Measurements from ENCODE around the gene VN1R4.

VN1R4 gene

DNA sequence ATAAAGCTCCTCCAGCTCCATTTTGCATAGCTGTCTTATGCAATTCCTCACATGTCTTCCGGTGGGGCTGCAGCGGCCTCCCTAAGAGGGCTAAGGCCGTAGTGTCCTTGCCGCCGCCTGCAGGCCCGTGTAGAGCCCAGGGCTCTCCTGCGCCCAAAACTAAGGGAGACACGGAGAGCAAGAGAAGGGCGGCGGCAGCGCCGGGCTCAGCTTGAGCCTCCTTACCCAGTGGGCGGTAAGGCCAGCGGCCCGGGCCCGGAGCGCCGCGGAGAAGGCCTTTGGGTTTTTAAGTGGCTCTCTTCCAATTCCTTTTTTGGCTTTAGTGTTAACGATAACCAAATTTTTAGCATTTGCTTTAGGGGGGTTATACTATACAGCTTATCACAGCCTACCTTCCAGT lies 42.9 kb downstream of the VN1R4 start:
- TF ChIP-seq GATA2 (IDR thresholded peaks at IDR 0.05; ENCODE audit: low read depth, low read length) = no peak
- no peak for TF ChIP-seq GATA3 (IDR thresholded peaks at IDR 0.05; ENCODE audit: low read depth, low read length)

Measured in SH-SY5Y (cell line).